Spleen (tissue), 7 donors: Measurements from ENCODE around the gene TBC1D22A.

Experiments used
- CTCF ChIP-seq, 11 experiments: fragments of 200-600 bp in 7 of 11; fragments of 450-650 bp in 4 of 11; sonication (generic) in 4 of 11; IDR thresholded peaks in 8 of 11; conservative IDR thresholded peaks in 3 of 11; 1 replicate in 7 of 11; 2 replicates in 4 of 11; pipeline versions ENCODE4 v1.4.0 to v1.8.0; 2016 to 2021; ENCODE audit warnings: antibody characterized with exemption in 11 of 11, inconsistent platforms in 4 of 11, mild to moderate bottlenecking in 1 of 11
- POLR2AphosphoS5 ChIP-seq, 3 donors: sonication (generic); formaldehyde crosslinking; IDR thresholded peaks; one replicate each; pipeline ENCODE4 v1.5.1; 2017; ENCODE audit warnings: antibody characterized with exemption in 3 of 3
- donor health status: DM: no; HTN: no; CAD: no; lungs with moderate emphysema.
- donor health status: DM: no; HTN: no; CAD: no.
- donor health status: DM: no; HTN: no; CAD: no.

- no peak for TF ChIP-seq CTCF (IDR thresholded peaks at IDR 0.05 in 8 of 11, conservative IDR thresholded peaks at IDR 0.05 in 3 of 11)
- peak in 2 of 3 donors; percentile 58 to 75 for TF ChIP-seq POLR2AphosphoS5 (IDR thresholded peaks at IDR 0.05)
Measured at GRCh38 chr22:47191671-47192650, 429.5 kb downstream of the TBC1D22A start.
